Keratinocyte (primary cell): ENCODE measurements around the gene LCP2.

Source experiments
- CTCF ChIP-seq, 3 experiments: IDR thresholded peaks in 1 of 3; conservative IDR thresholded peaks in 1 of 3; optimal IDR thresholded peaks in 1 of 3; 2 replicates in 2 of 3; 3 replicates in 1 of 3; pipeline versions ENCODE3 to v1.5.1; 2011; ENCODE audit warnings: low read length in 3 of 3, mild to moderate bottlenecking in 3 of 3, moderate library complexity in 2 of 3, control low read depth in 1 of 3, inconsistent platforms in 1 of 3; ENCODE audit not compliant: insufficient read depth in 2 of 3; ENCODE audit errors: extremely low read depth in 1 of 3
- EZH2 ChIP-seq: IDR thresholded peaks from one replicate; pipeline ENCODE4 v1.6.1; 2012; ENCODE audit warnings: inconsistent platforms, mild to moderate bottlenecking, low read length, moderate library complexity

GRCh38 chr5:170327829-170328228, 30.3 kb upstream of the LCP2 start:
- no peak for TF ChIP-seq CTCF (optimal IDR thresholded peaks at IDR 0.05 in 1 of 3, IDR thresholded peaks at IDR 0.05 in 1 of 3, conservative IDR thresholded peaks at IDR 0.05 in 1 of 3; ENCODE audit: extremely low read depth in 1 of 3, insufficient read depth in 2 of 3, low read length in 3 of 3)
- TF ChIP-seq EZH2 = no peak
